ENCODE measurements around the gene ADSS2.

Gene ADSS2

DNA sequence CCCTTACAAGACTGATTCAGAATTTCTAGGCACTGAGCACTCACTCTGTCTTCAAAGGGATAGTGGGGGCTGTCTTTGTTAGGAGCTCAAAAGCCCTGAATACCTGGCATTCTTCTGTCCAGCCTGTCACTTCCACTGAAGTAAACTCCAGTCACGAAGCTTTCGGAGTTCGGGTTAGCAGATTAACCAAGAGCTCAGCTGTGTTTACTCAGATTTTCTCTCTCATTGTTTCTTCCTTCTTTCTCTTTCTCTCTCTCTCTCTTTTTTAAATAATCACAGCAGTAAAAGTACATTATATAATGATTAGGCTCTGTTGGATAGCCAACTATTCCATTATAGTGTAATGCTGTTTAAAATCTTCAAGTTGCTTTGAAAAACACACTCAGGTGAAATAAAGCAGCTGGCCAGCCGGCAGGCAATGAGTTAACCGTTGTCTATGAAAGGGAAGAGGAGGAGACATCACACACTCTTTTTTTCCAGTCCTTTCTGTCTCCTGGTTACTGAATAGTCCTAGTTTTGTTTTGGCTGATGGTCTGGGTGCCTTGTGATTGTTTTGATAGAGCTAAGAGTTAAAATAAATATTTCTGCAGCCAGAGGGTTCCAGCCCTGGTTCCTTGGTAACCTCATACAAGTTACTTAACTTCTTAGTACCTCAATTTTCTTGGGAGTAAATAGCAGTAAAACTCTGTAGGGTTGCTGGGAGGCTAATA, 89.8 kb downstream of the ADSS2 start:
- TF ChIP-seq SPI1 (IDR thresholded peaks at IDR 0.05; ENCODE audit: low read depth, low read length) = no peak
- no peak for TF ChIP-seq TAF1 (IDR thresholded peaks at IDR 0.05; ENCODE audit: low read depth, low read length)
- TF ChIP-seq POLR2A (IDR thresholded peaks at IDR 0.05; ENCODE audit: low read depth, low read length) = no peak
- no peak for TF ChIP-seq POLR2AphosphoS5 (IDR thresholded peaks at IDR 0.05; ENCODE audit: low read depth, low read length)
- no peak for TF ChIP-seq PAX5 (IDR thresholded peaks at IDR 0.05; ENCODE audit: insufficient read depth, low read length, severe bottlenecking)
- TF ChIP-seq POU2F2 (IDR thresholded peaks at IDR 0.05; ENCODE audit: low read depth, low read length) = no peak
- FAIRE-seq (no peak), DNase-seq (ENCODE audit: insufficient read length, low spot score) (no peak)
